HepG2 (cell line): ENCODE measurements around the gene EFNA3. TPM values are rescaled to one million over a fixed set of nuclear protein-coding genes. Genes with fewer than 3 reads are reported as not detected.

Source experiments
- ELF4 ChIP-seq: sonication (generic); formaldehyde crosslinking; IDR thresholded peaks from 2 replicates; pipeline ENCODE4 v1.5.0; 2020; ENCODE audit warnings: missing genetic modification reagents, mild to moderate bottlenecking, moderate library complexity, borderline replicate concordance
- GFI1 ChIP-seq: sonication (generic); formaldehyde crosslinking; IDR thresholded peaks from 2 replicates; pipeline ENCODE4 v1.5.0; 2020; ENCODE audit warnings: missing genetic modification reagents, mild to moderate bottlenecking, borderline replicate concordance
- RARG ChIP-seq: sonication (generic); formaldehyde crosslinking; IDR thresholded peaks from 2 replicates; pipeline ENCODE4 v1.4.0; 2020; ENCODE audit warnings: low read depth, mild to moderate bottlenecking, missing genetic modification reagents
- SCMH1 ChIP-seq: sonication (generic); formaldehyde crosslinking; IDR thresholded peaks from 2 replicates; pipeline ENCODE4 v1.9.0; 2021; ENCODE audit warnings: missing genetic modification reagents, mild to moderate bottlenecking, borderline replicate concordance
- SRSF1 ChIP-seq: fragments of 200-400 bp; formaldehyde crosslinking; optimal IDR thresholded peaks from 2 replicates; pipeline ENCODE3; 2017; ENCODE audit warnings: mild to moderate bottlenecking, low read depth, low read length, moderate library complexity
- TBX2 ChIP-seq: sonication (generic); formaldehyde crosslinking; IDR thresholded peaks from 2 replicates; pipeline ENCODE4 v1.5.0; 2020; ENCODE audit warnings: missing genetic modification reagents, mild to moderate bottlenecking, borderline replicate concordance
- THAP8 ChIP-seq: sonication (generic); formaldehyde crosslinking; IDR thresholded peaks from 2 replicates; pipeline ENCODE4 v1.5.1; 2020; ENCODE audit warnings: missing genetic modification reagents, mild to moderate bottlenecking, borderline replicate concordance
- ZNF576 ChIP-seq: sonication (generic); formaldehyde crosslinking; IDR thresholded peaks from 2 replicates; pipeline ENCODE4 v1.4.0; 2020; ENCODE audit warnings: mild to moderate bottlenecking, missing genetic modification reagents
- ZNF598 ChIP-seq: sonication (generic); formaldehyde crosslinking; IDR thresholded peaks from 2 replicates; pipeline ENCODE4 v1.5.1; 2020; ENCODE audit warnings: mild to moderate bottlenecking, missing genetic modification reagents, borderline replicate concordance
- polyA plus RNA-seq, 8 experiments: library from polyadenylated mRNA; depleted of rRNA in 3 of 8; stranded (reverse) in 7 of 8; unstranded in 1 of 8; fragments of >200 nt; fragmentation: Illumina TruSeq in 4 of 8; extraction: Trizol in 4 of 8; gene quantifications; 2 replicates each; pipeline versions ENCODE4 v1.2.1 to v1.2.3, GENCODE V29; 2011 to 2016; ENCODE audit warnings: low read depth in 4 of 8, missing spikeins in 1 of 8, mixed read lengths in 1 of 8; ENCODE audit not compliant: insufficient read depth in 1 of 8
- total RNA-seq, 5 experiments: library from RNA; depleted of rRNA; stranded (reverse); fragments of >200 nt; fragmentation: Illumina TruSeq; extraction: Trizol; gene quantifications; 2 replicates each; pipeline ENCODE4 v1.2.3, GENCODE V29; 2016; ENCODE audit warnings: low read depth in 1 of 5
- TF ChIP-seq, protein P1 (sequence below): sonication (generic); formaldehyde crosslinking; IDR thresholded peaks from 2 replicates; pipeline ENCODE4 v1.4.0; 2020; ENCODE audit warnings: mild to moderate bottlenecking, low read depth, missing genetic modification reagents
- TF ChIP-seq, protein P2 (sequence below): sonication (generic); formaldehyde crosslinking; IDR thresholded peaks from 2 replicates; pipeline ENCODE4 v1.9.0; 2022; ENCODE audit warnings: low read depth, missing genetic modification reagents
- TF ChIP-seq, protein P3 (sequence below): sonication (generic); formaldehyde crosslinking; conservative IDR thresholded peaks from 2 replicates; pipeline ENCODE4 v1.8.0; 2022; ENCODE audit warnings: low read depth, missing genetic modification reagents
- TF ChIP-seq, protein P4 (sequence below), 2 experiments: sonication (generic) in 1 of 2; formaldehyde crosslinking in 1 of 2; IDR thresholded peaks; 2 replicates each; pipeline versions ENCODE4 v1.6.1 to v1.9.0; 2014 to 2022; ENCODE audit warnings: antibody characterized with exemption in 1 of 2, borderline replicate concordance in 1 of 2, inconsistent platforms in 1 of 2, low read depth in 1 of 2, missing genetic modification reagents in 1 of 2

The EFNA3 gene
- total and polyA plus RNA-seq, 2 of the 13 experiments (the other 11 are each of a cell fraction or from before 2014, with no cell fraction given): 1.0 to 5.7 TPM

DNA sequence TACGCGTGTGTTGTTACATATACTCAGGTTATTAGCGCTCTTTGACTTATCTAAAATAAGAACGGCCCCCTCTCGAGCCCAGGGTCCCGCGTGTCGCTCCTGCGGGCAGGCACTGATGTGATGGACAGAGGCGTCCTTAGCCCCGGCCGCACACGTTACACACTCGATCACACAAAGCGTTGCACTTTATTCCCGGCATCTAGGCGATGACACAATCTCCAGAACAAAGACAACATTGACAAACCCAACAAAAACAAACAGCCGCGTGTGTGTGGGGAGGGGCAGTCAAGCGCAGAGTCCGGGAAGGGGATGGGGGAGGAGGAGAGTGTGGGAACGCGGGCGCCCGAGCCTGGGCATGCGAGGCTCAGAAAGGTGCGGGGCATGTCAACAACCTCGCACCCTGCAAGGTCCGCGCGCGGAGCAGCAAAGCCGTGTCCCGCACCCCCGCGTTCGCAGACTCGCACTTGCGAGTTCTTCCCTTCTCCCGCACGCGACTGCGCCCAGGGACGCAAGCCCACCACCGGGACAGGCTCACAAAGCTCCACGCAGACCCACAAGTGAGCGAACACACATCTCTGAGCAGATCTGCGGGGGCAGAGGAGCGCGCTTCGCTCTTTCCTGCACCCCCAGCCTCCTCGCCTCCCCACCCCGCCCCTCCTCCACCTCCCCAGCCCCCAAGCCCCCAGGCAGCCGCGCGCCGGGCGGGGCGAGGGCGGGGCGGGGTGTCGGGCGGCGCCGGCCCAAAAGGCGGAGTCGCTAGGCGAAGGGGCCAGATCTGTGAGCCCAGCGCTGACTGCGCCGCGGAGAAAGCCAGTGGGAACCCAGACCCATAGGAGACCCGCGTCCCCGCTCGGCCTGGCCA, 48.7 kb downstream of the EFNA3 start, which contains the start of gene EFNA1 (continued):
- no peak for TF ChIP-seq THAP8
- TF ChIP-seq GFI1: 0 out of 2 replicates have a peak, but pooled peaks have one; percentile 34
- TF ChIP-seq ZNF598 (CRISPR knock-in tag): no peak
- TF ChIP-seq, protein P1, sequence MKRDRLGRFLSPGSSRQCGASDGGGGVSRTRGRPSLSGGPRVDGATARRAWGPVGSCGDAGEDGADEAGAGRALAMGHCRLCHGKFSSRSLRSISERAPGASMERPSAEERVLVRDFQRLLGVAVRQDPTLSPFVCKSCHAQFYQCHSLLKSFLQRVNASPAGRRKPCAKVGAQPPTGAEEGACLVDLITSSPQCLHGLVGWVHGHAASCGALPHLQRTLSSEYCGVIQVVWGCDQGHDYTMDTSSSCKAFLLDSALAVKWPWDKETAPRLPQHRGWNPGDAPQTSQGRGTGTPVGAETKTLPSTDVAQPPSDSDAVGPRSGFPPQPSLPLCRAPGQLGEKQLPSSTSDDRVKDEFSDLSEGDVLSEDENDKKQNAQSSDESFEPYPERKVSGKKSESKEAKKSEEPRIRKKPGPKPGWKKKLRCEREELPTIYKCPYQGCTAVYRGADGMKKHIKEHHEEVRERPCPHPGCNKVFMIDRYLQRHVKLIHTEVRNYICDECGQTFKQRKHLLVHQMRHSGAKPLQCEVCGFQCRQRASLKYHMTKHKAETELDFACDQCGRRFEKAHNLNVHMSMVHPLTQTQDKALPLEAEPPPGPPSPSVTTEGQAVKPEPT (CRISPR knock-in tag): peak; percentile 93; the same call in 1 of the 2 replicates
- TF ChIP-seq ZNF576 (CRISPR knock-in tag): no peak
- TF ChIP-seq ELF4: no peak
- TF ChIP-seq SRSF1: peak; percentile 48
- no peak for TF ChIP-seq RARG (CRISPR knock-in tag)
- TF ChIP-seq, protein P2, sequence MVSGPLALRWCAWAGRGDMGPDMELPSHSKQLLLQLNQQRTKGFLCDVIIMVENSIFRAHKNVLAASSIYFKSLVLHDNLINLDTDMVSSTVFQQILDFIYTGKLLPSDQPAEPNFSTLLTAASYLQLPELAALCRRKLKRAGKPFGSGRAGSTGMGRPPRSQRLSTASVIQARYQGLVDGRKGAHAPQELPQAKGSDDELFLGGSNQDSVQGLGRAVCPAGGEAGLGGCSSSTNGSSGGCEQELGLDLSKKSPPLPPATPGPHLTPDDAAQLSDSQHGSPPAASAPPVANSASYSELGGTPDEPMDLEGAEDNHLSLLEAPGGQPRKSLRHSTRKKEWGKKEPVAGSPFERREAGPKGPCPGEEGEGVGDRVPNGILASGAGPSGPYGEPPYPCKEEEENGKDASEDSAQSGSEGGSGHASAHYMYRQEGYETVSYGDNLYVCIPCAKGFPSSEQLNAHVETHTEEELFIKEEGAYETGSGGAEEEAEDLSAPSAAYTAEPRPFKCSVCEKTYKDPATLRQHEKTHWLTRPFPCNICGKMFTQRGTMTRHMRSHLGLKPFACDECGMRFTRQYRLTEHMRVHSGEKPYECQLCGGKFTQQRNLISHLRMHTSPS (CRISPR knock-in tag): peak; percentile 89
- peak; percentile 91 for TF ChIP-seq TBX2
- TF ChIP-seq SCMH1 (CRISPR knock-in tag): no peak
- TF ChIP-seq, protein P3, sequence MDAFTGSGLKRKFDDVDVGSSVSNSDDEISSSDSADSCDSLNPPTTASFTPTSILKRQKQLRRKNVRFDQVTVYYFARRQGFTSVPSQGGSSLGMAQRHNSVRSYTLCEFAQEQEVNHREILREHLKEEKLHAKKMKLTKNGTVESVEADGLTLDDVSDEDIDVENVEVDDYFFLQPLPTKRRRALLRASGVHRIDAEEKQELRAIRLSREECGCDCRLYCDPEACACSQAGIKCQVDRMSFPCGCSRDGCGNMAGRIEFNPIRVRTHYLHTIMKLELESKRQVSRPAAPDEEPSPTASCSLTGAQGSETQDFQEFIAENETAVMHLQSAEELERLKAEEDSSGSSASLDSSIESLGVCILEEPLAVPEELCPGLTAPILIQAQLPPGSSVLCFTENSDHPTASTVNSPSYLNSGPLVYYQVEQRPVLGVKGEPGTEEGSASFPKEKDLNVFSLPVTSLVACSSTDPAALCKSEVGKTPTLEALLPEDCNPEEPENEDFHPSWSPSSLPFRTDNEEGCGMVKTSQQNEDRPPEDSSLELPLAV (CRISPR knock-in tag): peak; percentile 90
- TF ChIP-seq, protein P4, sequence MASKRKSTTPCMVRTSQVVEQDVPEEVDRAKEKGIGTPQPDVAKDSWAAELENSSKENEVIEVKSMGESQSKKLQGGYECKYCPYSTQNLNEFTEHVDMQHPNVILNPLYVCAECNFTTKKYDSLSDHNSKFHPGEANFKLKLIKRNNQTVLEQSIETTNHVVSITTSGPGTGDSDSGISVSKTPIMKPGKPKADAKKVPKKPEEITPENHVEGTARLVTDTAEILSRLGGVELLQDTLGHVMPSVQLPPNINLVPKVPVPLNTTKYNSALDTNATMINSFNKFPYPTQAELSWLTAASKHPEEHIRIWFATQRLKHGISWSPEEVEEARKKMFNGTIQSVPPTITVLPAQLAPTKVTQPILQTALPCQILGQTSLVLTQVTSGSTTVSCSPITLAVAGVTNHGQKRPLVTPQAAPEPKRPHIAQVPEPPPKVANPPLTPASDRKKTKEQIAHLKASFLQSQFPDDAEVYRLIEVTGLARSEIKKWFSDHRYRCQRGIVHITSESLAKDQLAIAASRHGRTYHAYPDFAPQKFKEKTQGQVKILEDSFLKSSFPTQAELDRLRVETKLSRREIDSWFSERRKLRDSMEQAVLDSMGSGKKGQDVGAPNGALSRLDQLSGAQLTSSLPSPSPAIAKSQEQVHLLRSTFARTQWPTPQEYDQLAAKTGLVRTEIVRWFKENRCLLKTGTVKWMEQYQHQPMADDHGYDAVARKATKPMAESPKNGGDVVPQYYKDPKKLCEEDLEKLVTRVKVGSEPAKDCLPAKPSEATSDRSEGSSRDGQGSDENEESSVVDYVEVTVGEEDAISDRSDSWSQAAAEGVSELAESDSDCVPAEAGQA (IDR thresholded peaks at IDR 0.05; ENCODE audit: low read depth): peak; percentile 58; the same call in 1 of the 2 replicates
- TF ChIP-seq, protein P4 (CRISPR knock-in tag; IDR thresholded peaks at IDR 0.05; ENCODE audit: borderline replicate concordance): no peak
